NCI-H146 (cell line): Measurements from ENCODE around the gene PPP1R13L.
A peak's percentile ranks its signal among the peaks of the same experiment; 100 is the strongest.

Experiments used
- DNase-seq: peaks from one replicate; lab custom pipeline; 2025; lab: John Stamatoyannopoulos, UW

Gene PPP1R13L

GRCh38 chr19:45406226-45407090 is 1.6 kb upstream of the PPP1R13L start, which contains the start of gene POLR1G:
TSS of gene POLR1G (plus strand) at chr19:45406644. CDS start at chr19:45406697, 53 bp downstream.
- DNase-seq, result peak; percentile 82

GRCh38 chr19:45405435-45406225 is 761 bp upstream of the PPP1R13L start:
- DNase-seq, result peak; percentile 88

GRCh38 chr19:45403781-45404556 is 900 bp downstream of the PPP1R13L start:
- peak; percentile 52 for DNase-seq

- DNase-seq, result no peak
These were observed 1.6 kb downstream of the PPP1R13L start for GRCh38 chr19:45403272-45403671.

GRCh38 chr19:45402298-45403061 is 2.4 kb downstream of the PPP1R13L start:
- DNase-seq, result peak; percentile 34

- DNase-seq, result no peak
These were observed 3.1 kb downstream of the PPP1R13L start for GRCh38 chr19:45401815-45402214.

- DNase-seq, result no peak
These were observed 4.7 kb downstream of the PPP1R13L start for GRCh38 chr19:45400192-45400591.

GRCh38 chr19:45395821-45396617 is 8.8 kb downstream of the PPP1R13L start:
- no peak for DNase-seq

- DNase-seq, result no peak
These were observed 12.8 kb downstream of the PPP1R13L start for GRCh38 chr19:45391871-45392665.

- peak; percentile 19 for DNase-seq
These were observed 13.5 kb downstream of the PPP1R13L start for GRCh38 chr19:45391346-45391745.

GRCh38 chr19:45385392-45386221 is 19.3 kb downstream of the PPP1R13L start:
- no peak for DNase-seq

- no peak for DNase-seq
These were observed 22.4 kb downstream of the PPP1R13L start for GRCh38 chr19:45382426-45382825.

- DNase-seq, result no peak
These were observed 24.8 kb downstream of the PPP1R13L start for GRCh38 chr19:45380107-45380506.

GRCh38 chr19:45376045-45376724 is 28.7 kb downstream of the PPP1R13L start:
- DNase-seq, result no peak

GRCh38 chr19:45370410-45371204 is 34.3 kb downstream of the PPP1R13L start, which contains the start of gene ERCC2:
TSS of gene ERCC2 (minus strand) at chr19:45370573. CDS start at chr19:45370540, 33 bp downstream.
- DNase-seq, result peak; percentile 99

GRCh38 chr19:45368737-45369340 is 36.0 kb downstream of the PPP1R13L start:
- no peak for DNase-seq

GRCh38 chr19:45368127-45368526 is 36.7 kb downstream of the PPP1R13L start:
- DNase-seq, result no peak
